Measurements from ENCODE around the gene AOAH. TPM values are rescaled to one million over a fixed set of nuclear protein-coding genes. Genes with fewer than 3 reads are reported as not detected.

Gene AOAH
- total RNA-seq, 4 donors from 2014 or later: 0.69 to 3.2 (median 2.2) TPM

GRCh38 chr7:36657036-36657660 lies 67.1 kb downstream of the AOAH start:
- WGBS, 2 donors: 81 to 86% methylated on average over 8 of the region's 8 CpGs
- no peak for DNase-seq (ENCODE audit: low spot score in 2 of 2)
- intact Hi-C loops (cut with DNase I; ENCODE audit: low total_unique reads): no loop called here
- TF ChIP-seq POLR2A (IDR thresholded peaks at IDR 0.05): no peak
- no peak for TF ChIP-seq CTCF (IDR thresholded peaks at IDR 0.05)
- H3K4me3 ChIP-seq (ENCODE audit: low read depth, poor library complexity, severe bottlenecking): no peak overlapping the region

GRCh38 chr7:36654436-36654835 lies 69.9 kb downstream of the AOAH start:
- TF ChIP-seq CTCF (IDR thresholded peaks at IDR 0.05) (no peak), POLR2A (IDR thresholded peaks at IDR 0.05) (no peak)
- intact Hi-C loops (cut with DNase I; ENCODE audit: low total_unique reads): no loop called here
- H3K4me3 ChIP-seq (ENCODE audit: low read depth, poor library complexity, severe bottlenecking): no peak overlapping the region
- DNase-seq (ENCODE audit: low spot score in 2 of 2): no peak
- 89 to 98% methylated on average over 6 of the region's 6 CpGs for WGBS, 2 donors

GRCh38 chr7:36653663-36654355 lies 70.5 kb downstream of the AOAH start:
- TF ChIP-seq POLR2A (IDR thresholded peaks at IDR 0.05) (no peak), CTCF (IDR thresholded peaks at IDR 0.05) (no peak)
- intact Hi-C loops (cut with DNase I; ENCODE audit: low total_unique reads): no loop called here
- 72 to 76% methylated on average over 11 of the region's 11 CpGs for WGBS, 2 donors
- DNase-seq (ENCODE audit: low spot score in 2 of 2): no peak
- no peak overlapping the region for H3K4me3 ChIP-seq (ENCODE audit: low read depth, poor library complexity, severe bottlenecking)

GRCh38 chr7:36653008-36653662 lies 71.2 kb downstream of the AOAH start:
- DNase-seq (ENCODE audit: low spot score in 2 of 2): no peak
- TF ChIP-seq CTCF (IDR thresholded peaks at IDR 0.05) (no peak), POLR2A (IDR thresholded peaks at IDR 0.05) (no peak)
- intact Hi-C loops (cut with DNase I; ENCODE audit: low total_unique reads): no loop called here
- WGBS, 2 donors: 42 to 56% methylated on average over 3 of the region's 3 CpGs
- no peak overlapping the region for H3K4me3 ChIP-seq (ENCODE audit: low read depth, poor library complexity, severe bottlenecking)

GRCh38 chr7:36652431-36652830 lies 71.9 kb downstream of the AOAH start:
- intact Hi-C loops (cut with DNase I; ENCODE audit: low total_unique reads): no loop called here
- no peak for TF ChIP-seq POLR2A (IDR thresholded peaks at IDR 0.05)
- 59 to 73% methylated on average over 5 of the region's 5 CpGs for WGBS, 2 donors
- H3K4me3 ChIP-seq (ENCODE audit: low read depth, poor library complexity, severe bottlenecking): no peak overlapping the region
- no peak for DNase-seq (ENCODE audit: low spot score in 2 of 2)

- intact Hi-C loops (cut with DNase I; ENCODE audit: low total_unique reads): no loop called here
- TF ChIP-seq POLR2A (IDR thresholded peaks at IDR 0.05) (no peak), CTCF (IDR thresholded peaks at IDR 0.05) (no peak)
- 66 to 85% methylated on average over 2 of the region's 2 CpGs for WGBS, 2 donors
- no peak overlapping the region for H3K4me3 ChIP-seq (ENCODE audit: low read depth, poor library complexity, severe bottlenecking)
- no peak for DNase-seq (ENCODE audit: low spot score in 2 of 2)
These were observed 72.9 kb downstream of the AOAH start for GRCh38 chr7:36651404-36651803.
